H1 (cell line): Measurements from ENCODE around the gene FFAR2. TPM values are rescaled to one million over a fixed set of nuclear protein-coding genes. Genes with fewer than 3 reads are reported as not detected.

ENCODE experiments used
- CTCF ChIA-PET: fragments of 300-600 bp; sonication (Branson Sonifier 250); formaldehyde crosslinking; loops from one replicate; lab custom pipeline; 2021; ENCODE audit not compliant: partially characterized antibody; lab: Charles Lee
- POLR2A ChIA-PET: fragments of 300-600 bp; sonication (Branson Sonifier 250); formaldehyde crosslinking; loops from one replicate; lab custom pipeline; 2021; ENCODE audit warnings: inconsistent platforms; ENCODE audit not compliant: partially characterized antibody; lab: Charles Lee
- DNase-seq, 2 experiments: peaks; one replicate each; pipeline versions ENCODE4 v3.0.0 to v3.0.0-alpha.2; 2010 to 2022; ENCODE audit warnings: low spot score in 2 of 2, low read depth in 1 of 2, mixed read lengths in 1 of 2
- FAIRE-seq: peaks from 2 replicates; lab custom pipeline; 2011; peaks lifted over from hg19 to GRCh38; lab: Jason Lieb, UNC
- H2AFZ ChIP-seq: 2 replicates; pipeline ENCODE4 v1.8.1; 2012; ENCODE audit warnings: low read length, inconsistent platforms
- H2AK5ac ChIP-seq: 2 replicates; pipeline ENCODE4 v1.6.1; 2013; ENCODE audit warnings: low read depth, low read length
- H2BK120ac ChIP-seq: replicated peaks from 2 replicates; pipeline ENCODE3; 2013; ENCODE audit warnings: low read depth, low read length, inconsistent platforms
- H2BK12ac ChIP-seq: 2 replicates; pipeline ENCODE4 v1.6.1; 2013; ENCODE audit warnings: low read depth, low read length
- H2BK15ac ChIP-seq: 2 replicates; pipeline ENCODE4 v1.6.1; 2013; ENCODE audit warnings: low read length
- H2BK20ac ChIP-seq: 2 replicates; pipeline ENCODE4 v1.6.1; 2013; ENCODE audit warnings: low read length
- H2BK5ac ChIP-seq: 2 replicates; pipeline ENCODE4 v1.6.1; 2013; ENCODE audit warnings: low read depth, low read length
- H3K14ac ChIP-seq: 2 replicates; pipeline ENCODE4 v1.6.1; 2013; ENCODE audit warnings: inconsistent platforms; ENCODE audit not compliant: insufficient read length
- H3K18ac ChIP-seq: 2 replicates; pipeline ENCODE4 v1.6.1; 2013; ENCODE audit warnings: low read length; ENCODE audit errors: extremely low read depth
- H3K23ac ChIP-seq: 2 replicates; pipeline ENCODE4 v1.6.1; 2013; ENCODE audit warnings: inconsistent platforms; ENCODE audit not compliant: insufficient read length
- H3K23me2 ChIP-seq: 2 replicates; pipeline ENCODE4 v1.6.1; 2013; ENCODE audit warnings: low read depth, low read length
- H3K27ac ChIP-seq: 2 replicates; pipeline ENCODE4 v1.6.1; 2011; ENCODE audit warnings: low read depth, low read length, inconsistent platforms
- H3K27me3 ChIP-seq, 4 experiments: replicated peaks in 1 of 4; 1 replicate in 1 of 4; 2 replicates in 3 of 4; pipeline versions ENCODE4 v1.6.1 to v1.8.1; 2011 to 2013; ENCODE audit warnings: low read length in 3 of 4, mild to moderate bottlenecking in 3 of 4, inconsistent platforms in 2 of 4, mixed read lengths in 2 of 4, moderate library complexity in 1 of 4; ENCODE audit not compliant: control insufficient read depth in 3 of 4, insufficient read depth in 3 of 4; ENCODE audit errors: extremely low read depth in 1 of 4
- H3K36me3 ChIP-seq, 4 experiments: 2 replicates each; pipeline versions ENCODE4 v1.6.1 to v1.8.1; 2011 to 2013; ENCODE audit warnings: mild to moderate bottlenecking in 4 of 4, low read length in 3 of 4, moderate library complexity in 2 of 4, control low read depth in 1 of 4, inconsistent platforms in 1 of 4; ENCODE audit not compliant: insufficient read depth in 4 of 4, control insufficient read depth in 2 of 4
- H3K4ac ChIP-seq: replicated peaks from 2 replicates; pipeline ENCODE3; 2013; ENCODE audit warnings: low read length, low read depth, mixed read lengths, inconsistent platforms; ENCODE audit not compliant: insufficient read length
- H3K4me1 ChIP-seq, 4 experiments: replicated peaks in 1 of 4; 1 replicate in 1 of 4; 2 replicates in 3 of 4; pipeline versions ENCODE4 v1.6.1 to v1.8.1; 2011 to 2013; ENCODE audit warnings: low read length in 3 of 4, inconsistent platforms in 2 of 4, mixed read lengths in 1 of 4; ENCODE audit not compliant: insufficient read depth in 4 of 4, control insufficient read depth in 3 of 4
- H3K4me2 ChIP-seq, 2 experiments: 2 replicates each; pipeline versions ENCODE4 v1.6.1 to v1.8.1; 2011 to 2013; ENCODE audit warnings: low read depth in 2 of 2, low read length in 2 of 2, control low read depth in 1 of 2, inconsistent platforms in 1 of 2, mild to moderate bottlenecking in 1 of 2; ENCODE audit not compliant: insufficient read depth in 1 of 2
- H3K4me3 ChIP-seq, 4 experiments: fragments of 200-600, 300-600 bp in 1 of 4; sonication (generic), shearing (Covaris generic), sonication (Bioruptor Twin) in 1 of 4; 2 replicates each; pipeline versions ENCODE4 v1.5.1 to v1.8.1; 2011 to 2016; ENCODE audit warnings: low read length in 4 of 4, low read depth in 3 of 4, control low read depth in 2 of 4, inconsistent platforms in 2 of 4, mild to moderate bottlenecking in 2 of 4, mixed read lengths in 1 of 4, moderate library complexity in 1 of 4; ENCODE audit not compliant: insufficient read depth in 2 of 4; ENCODE audit errors: extremely low read depth in 1 of 4
- H3K56ac ChIP-seq: replicated peaks from 2 replicates; pipeline ENCODE3; 2013; ENCODE audit warnings: low read depth, mild to moderate bottlenecking, mixed read lengths, low read length, inconsistent platforms; ENCODE audit not compliant: insufficient read length
- H3K79me1 ChIP-seq: 2 replicates; pipeline ENCODE4 v1.6.1; 2013; ENCODE audit warnings: low read depth, low read length, control low read depth
- H3K79me2 ChIP-seq, 2 experiments: 2 replicates each; pipeline versions ENCODE4 v1.6.1 to v1.8.1; 2012 to 2013; ENCODE audit warnings: low read length in 2 of 2, mild to moderate bottlenecking in 2 of 2, inconsistent platforms in 1 of 2; ENCODE audit not compliant: insufficient read depth in 2 of 2, control insufficient read depth in 1 of 2
- H3K9ac ChIP-seq, 4 experiments: replicated peaks in 1 of 4; 1 replicate in 1 of 4; 2 replicates in 3 of 4; pipeline versions ENCODE4 v1.6.1 to v1.8.1; 2011 to 2013; ENCODE audit warnings: low read depth in 3 of 4, low read length in 3 of 4, control low read depth in 2 of 4, mild to moderate bottlenecking in 2 of 4, moderate library complexity in 2 of 4, inconsistent platforms in 1 of 4; ENCODE audit errors: extremely low read depth in 1 of 4
- H3K9me3 ChIP-seq, 2 experiments: 2 replicates each; pipeline versions ENCODE4 v1.6.1 to v1.8.1; 2012 to 2013; ENCODE audit warnings: mild to moderate bottlenecking in 2 of 2, moderate library complexity in 2 of 2, control low read depth in 1 of 2, inconsistent platforms in 1 of 2, low read depth in 1 of 2, low read length in 1 of 2, mixed read lengths in 1 of 2; ENCODE audit not compliant: insufficient read depth in 2 of 2
- H4K20me1 ChIP-seq, 2 experiments: replicated peaks in 1 of 2; 2 replicates each; pipeline versions ENCODE3 to v1.8.1; 2011 to 2013; ENCODE audit warnings: inconsistent platforms in 2 of 2, low read length in 2 of 2, mild to moderate bottlenecking in 1 of 2; ENCODE audit not compliant: insufficient read depth in 2 of 2, control insufficient read depth in 1 of 2
- H4K5ac ChIP-seq: 2 replicates; pipeline ENCODE4 v1.6.1; 2013; ENCODE audit warnings: low read length, low read depth, mixed read lengths, inconsistent platforms; ENCODE audit not compliant: insufficient read length
- H4K8ac ChIP-seq: 2 replicates; pipeline ENCODE4 v1.8.0; 2013; ENCODE audit warnings: mild to moderate bottlenecking, moderate library complexity, low read length, inconsistent platforms; ENCODE audit not compliant: insufficient read depth; ENCODE audit errors: extremely low read depth
- H4K91ac ChIP-seq: replicated peaks from 2 replicates; pipeline ENCODE3; 2013; ENCODE audit warnings: low read length, mixed read lengths, inconsistent platforms; ENCODE audit not compliant: insufficient read length
- ASH2L ChIP-seq: fragments of 200-600, 300-600 bp; sonication (generic); IDR thresholded peaks from one replicate; pipeline ENCODE4 v1.7.1; 2017; ENCODE audit warnings: low read length
- CBX8 ChIP-seq: fragments of 300-800, 300-1000 bp; sonication (generic); IDR thresholded peaks from 2 replicates; pipeline ENCODE4 v1.7.1; 2016; ENCODE audit warnings: low read depth, low read length, borderline replicate concordance
- CTBP2 ChIP-seq: IDR thresholded peaks from 2 replicates; pipeline ENCODE4 v1.7.0; 2011; ENCODE audit warnings: borderline replicate concordance, mild to moderate bottlenecking, moderate library complexity, mixed read lengths, low read length; ENCODE audit not compliant: insufficient read depth, insufficient read length
- EP300 ChIP-seq, 2 experiments: IDR thresholded peaks; 1 replicate in 1 of 2; 2 replicates in 1 of 2; pipeline ENCODE4 v1.6.1; 2011 to 2012; ENCODE audit warnings: low read depth in 2 of 2, low read length in 2 of 2, mild to moderate bottlenecking in 2 of 2, borderline replicate concordance in 1 of 2, inconsistent platforms in 1 of 2, moderate library complexity in 1 of 2
- JUN ChIP-seq: IDR thresholded peaks from 2 replicates; pipeline ENCODE4 v1.6.1; 2011; ENCODE audit warnings: low read depth, mild to moderate bottlenecking, improper control_type of control experiment, low read length
- KDM4A ChIP-seq: IDR thresholded peaks from one replicate; pipeline ENCODE4 v1.7.1; 2012; ENCODE audit warnings: low read depth, mild to moderate bottlenecking, moderate library complexity, low read length, inconsistent platforms; ENCODE audit not compliant: severe bottlenecking
- PHF8 ChIP-seq: fragments of 200-600 bp; sonication (generic); conservative IDR thresholded peaks from 2 replicates; pipeline ENCODE4 v1.7.1; 2012; ENCODE audit warnings: low read depth, mild to moderate bottlenecking, inconsistent platforms, low read length, moderate library complexity
- POU5F1 ChIP-seq: IDR thresholded peaks from 2 replicates; pipeline ENCODE4 v1.6.1; 2011; ENCODE audit warnings: low read depth, mild to moderate bottlenecking, low read length, moderate library complexity
- TEAD4 ChIP-seq: IDR thresholded peaks from 2 replicates; pipeline ENCODE4 v1.6.1; 2012; ENCODE audit warnings: low read depth, low read length, inconsistent platforms, mixed read lengths
- USF2 ChIP-seq: IDR thresholded peaks from 2 replicates; pipeline ENCODE4 v1.6.1; 2011; ENCODE audit warnings: low read length, improper control_type of control experiment
- WGBS, 2 experiments: shearing (Covaris generic) in 1 of 2; methylation state at CpG; one replicate each; pipeline versions ENCODE4 v1.1.6 to v1.1.7; 2013 to 2015; ENCODE audit warnings: low lambda C conversion rate in 2 of 2, mixed read lengths in 2 of 2, inconsistent platforms in 1 of 2, low coverage in 1 of 2, missing lambda C conversion rate in 1 of 2; ENCODE audit not compliant: insufficient replicate concordance in 2 of 2, insufficient coverage in 1 of 2, insufficient read length in 1 of 2; ENCODE audit errors: extremely low coverage in 1 of 2, missing lambda C conversion rate in 1 of 2; 5-methylcytosine and 5-hydroxymethylcytosine counted together
- polyA plus RNA-seq, 7 experiments: library from polyadenylated mRNA; depleted of rRNA in 3 of 7; stranded (reverse) in 5 of 7; unstranded in 2 of 7; fragments of >200 nt in 5 of 7; fragments of 200-250 nt in 2 of 7; gene quantifications; 1 replicate in 5 of 7; 2 replicates in 1 of 7; 4 replicates in 1 of 7; pipeline versions ENCODE4 v1.2.1 to v1.2.3, GENCODE V29; 2011 to 2013; ENCODE audit warnings: missing spikeins in 2 of 7, mixed read lengths in 2 of 7
- total RNA-seq: library from RNA; stranded (reverse); fragmentation: NEBNext Ultra II Directional; extraction: Animal tissue kit (Norgen Biotek cat#: 25700); gene quantifications from 2 replicates; pipeline ENCODE4 v1.2.1, GENCODE V29; 2021

Gene FFAR2
- total and polyA plus RNA-seq, 2 of the 8 experiments (the other 6 are each of a cell fraction or from before 2014, with no cell fraction given) = not detected

GRCh38 chr19:35439921-35440320 is 8.1 kb upstream of the FFAR2 start:
- Histone ChIP-seq H3K9me3 (no peaks in the 10 kb centered on the region), H2BK15ac (no peak overlapping the region), H2AFZ (no peak overlapping the region), H2BK20ac (no peak overlapping the region), H3K27me3 (no peaks in the 10 kb centered on the region), H4K20me1 (no peaks in the 10 kb centered on the region), H3K23ac (no peak overlapping the region), H3K4me1 (no peaks in the 10 kb centered on the region), H2BK120ac (no peak overlapping the region), H2AK5ac (no peak overlapping the region), H4K5ac (no peak overlapping the region), H2BK12ac (no peak overlapping the region), H3K79me1 (no peaks in the 10 kb centered on the region), H3K4ac (no peak overlapping the region), H3K36me3 (no peaks in the 10 kb centered on the region), H3K27ac (no peak overlapping the region), H3K9ac (no peak overlapping the region), H3K56ac (no peak overlapping the region), H3K4me3 (no peak overlapping the region), H3K14ac (no peak overlapping the region), H4K8ac (no peak overlapping the region), H3K4me2 (no peak overlapping the region), H4K91ac (no peak overlapping the region)
- CTCF ChIA-PET = interaction anchor here (1.2 kb wide), 1 partner anchor 87 kb away, joined by 3 read pairs; no protein-coding TSS in a partner anchor
- POLR2A ChIA-PET = no interaction called here
- FAIRE-seq = no peak
- no peak for TF ChIP-seq KDM4A
- no peak for TF ChIP-seq CTBP2
- TF ChIP-seq EP300 (IDR thresholded peaks at IDR 0.05; ENCODE audit: borderline replicate concordance in 1 of 2, low read depth in 2 of 2, low read length in 2 of 2) = no peak
- no peak for TF ChIP-seq PHF8
- no peak for TF ChIP-seq CBX8
- TF ChIP-seq ASH2L = no peak
- no peak for TF ChIP-seq POU5F1
- no peak for TF ChIP-seq JUN
- TF ChIP-seq USF2 = no peak
- no peak for TF ChIP-seq TEAD4
- TF ChIP-seq, all 59 proteins: peak for 0
- H3K79me2 ChIP-seq = no peaks in the 10 kb centered on the region
- 67% methylated on average over 6 of the region's 6 CpGs; no CpG with 5 or more reads in 1 of the 2 experiments for WGBS, 2 experiments
- H3K23me2 ChIP-seq = no peaks in the 10 kb centered on the region
- no peak for DNase-seq
- H2BK5ac ChIP-seq = no peak overlapping the region
- H3K18ac ChIP-seq = no peak overlapping the region
